Liver (tissue), 9 donors: Measurements from ENCODE around the gene BCAS1. TPM values are rescaled to one million over a fixed set of nuclear protein-coding genes. Genes with fewer than 3 reads are reported as not detected.
A peak's percentile ranks its signal among the peaks of the same experiment; 100 is the strongest.

Experiments used
- DNase-seq: peaks from one replicate; pipeline ENCODE4 v3.0.0-alpha.2; 2017; ENCODE audit warnings: low spot score
- H3K27ac ChIP-seq, 2 donors: one replicate each; pipeline ENCODE4 v1.7.0; 2013; ENCODE audit warnings: inconsistent platforms in 2 of 2, low read length in 2 of 2, control low read depth in 1 of 2, low read depth in 1 of 2, mild to moderate bottlenecking in 1 of 2
- H3K27me3 ChIP-seq, 4 donors: one replicate each; pipeline versions ENCODE4 v1.6.1 to v1.7.0; 2013; ENCODE audit warnings: low read length in 3 of 4, inconsistent platforms in 1 of 4, mild to moderate bottlenecking in 1 of 4, moderate library complexity in 1 of 4; ENCODE audit not compliant: control insufficient read depth in 4 of 4, insufficient read depth in 4 of 4
- H3K36me3 ChIP-seq, 4 donors: one replicate each; pipeline versions ENCODE4 v1.6.1 to v1.7.0; 2013; ENCODE audit warnings: low read length in 3 of 4, mild to moderate bottlenecking in 3 of 4, low read depth in 1 of 4, moderate library complexity in 1 of 4; ENCODE audit not compliant: control insufficient read depth in 4 of 4, insufficient read depth in 3 of 4
- H3K4me1 ChIP-seq, 4 donors: one replicate each; pipeline versions ENCODE4 v1.6.1 to v1.7.0; 2013; ENCODE audit warnings: low read length in 3 of 4, mild to moderate bottlenecking in 3 of 4, moderate library complexity in 1 of 4; ENCODE audit not compliant: control insufficient read depth in 4 of 4, insufficient read depth in 4 of 4
- H3K4me3 ChIP-seq, 3 donors: one replicate each; pipeline versions ENCODE4 v1.6.1 to v1.7.0; 2013; ENCODE audit warnings: low read length in 3 of 3, control low read depth in 1 of 3, low read depth in 1 of 3, mild to moderate bottlenecking in 1 of 3
- H3K9ac ChIP-seq, 2 donors: one replicate each; pipeline ENCODE4 v1.7.0; 2013; ENCODE audit warnings: low read length in 2 of 2, mild to moderate bottlenecking in 2 of 2, moderate library complexity in 2 of 2, control low read depth in 1 of 2, low read depth in 1 of 2
- H3K9me3 ChIP-seq, 4 donors: one replicate each; pipeline versions ENCODE4 v1.6.1 to v1.7.0; 2013; ENCODE audit warnings: low read length in 3 of 4; ENCODE audit not compliant: control insufficient read depth in 4 of 4
- ATF3 ChIP-seq: IDR thresholded peaks from 2 replicates; pipeline ENCODE4 v1.6.1; 2016; ENCODE audit warnings: antibody characterized with exemption
- CTCF ChIP-seq: fragments of 150-350 bp; IDR thresholded peaks from 2 replicates; pipeline ENCODE4 v1.5.1; 2017; ENCODE audit warnings: improper control_type of control experiment, low read depth, low read length; ENCODE audit not compliant: missing input control
- EGR1 ChIP-seq, 2 donors: IDR thresholded peaks; 2 replicates each; pipeline ENCODE4 v1.6.1; 2016 to 2018; ENCODE audit warnings: antibody characterized with exemption in 2 of 2, low read depth in 2 of 2
- FOXA1 ChIP-seq: IDR thresholded peaks from 2 replicates; pipeline ENCODE4 v1.6.1; 2016; ENCODE audit warnings: antibody characterized with exemption
- FOXA2 ChIP-seq: IDR thresholded peaks from 2 replicates; pipeline ENCODE4 v1.6.1; 2016; ENCODE audit warnings: antibody characterized with exemption
- GABPA ChIP-seq, 2 donors: IDR thresholded peaks in 1 of 2; conservative IDR thresholded peaks in 1 of 2; 2 replicates each; pipeline ENCODE4 v1.6.1; 2016; ENCODE audit warnings: antibody characterized with exemption in 2 of 2, mild to moderate bottlenecking in 1 of 2, moderate library complexity in 1 of 2
- HNF4A ChIP-seq, 2 donors: conservative IDR thresholded peaks; 2 replicates each; pipeline ENCODE4 v1.6.1; 2016; ENCODE audit warnings: antibody characterized with exemption in 2 of 2, mild to moderate bottlenecking in 2 of 2
- HNF4G ChIP-seq: IDR thresholded peaks from 2 replicates; pipeline ENCODE4 v1.6.1; 2016; ENCODE audit warnings: antibody characterized with exemption
- JUND ChIP-seq, 2 donors: IDR thresholded peaks; 2 replicates each; pipeline ENCODE4 v1.6.1; 2016; ENCODE audit warnings: antibody characterized with exemption in 2 of 2
- MAX ChIP-seq: IDR thresholded peaks from 2 replicates; pipeline ENCODE4 v1.6.1; 2016; ENCODE audit warnings: antibody characterized with exemption
- NR2F2 ChIP-seq: IDR thresholded peaks from 2 replicates; pipeline ENCODE4 v1.6.1; 2016; ENCODE audit warnings: antibody characterized with exemption
- RAD21 ChIP-seq, 2 donors: IDR thresholded peaks; 2 replicates each; pipeline ENCODE4 v1.6.1; 2016; ENCODE audit warnings: antibody characterized with exemption in 2 of 2, mild to moderate bottlenecking in 2 of 2
- REST ChIP-seq: IDR thresholded peaks from 2 replicates; pipeline ENCODE4 v1.6.1; 2016; ENCODE audit warnings: antibody characterized with exemption, mild to moderate bottlenecking
- RXRA ChIP-seq, 2 donors: IDR thresholded peaks; 2 replicates each; pipeline ENCODE4 v1.6.1; 2017 to 2018; ENCODE audit warnings: antibody characterized with exemption in 2 of 2, mild to moderate bottlenecking in 1 of 2
- SP1 ChIP-seq: IDR thresholded peaks from 2 replicates; pipeline ENCODE4 v1.6.1; 2018; ENCODE audit warnings: antibody characterized with exemption, mild to moderate bottlenecking
- TAF1 ChIP-seq: conservative IDR thresholded peaks from 2 replicates; pipeline ENCODE4 v1.6.1; 2016; ENCODE audit warnings: antibody characterized with exemption, mild to moderate bottlenecking
- YY1 ChIP-seq: IDR thresholded peaks from 2 replicates; pipeline ENCODE4 v1.6.1; 2016; ENCODE audit warnings: antibody characterized with exemption, mild to moderate bottlenecking
- ZBTB33 ChIP-seq: IDR thresholded peaks from 2 replicates; pipeline ENCODE4 v1.6.1; 2016; ENCODE audit warnings: antibody characterized with exemption
- WGBS: extraction: QIAGEN DNeasy Blood & Tissue Kit; methylation state at CpG from one replicate; pipeline ENCODE4 v1.1.7; 2013; 5-methylcytosine and 5-hydroxymethylcytosine counted together
- polyA plus RNA-seq, 2 donors: library from polyadenylated mRNA; stranded (reverse) in 1 of 2; unstranded in 1 of 2; fragments of 200-250 nt in 1 of 2; fragments of >200 nt in 1 of 2; fragmentation: Nextera tagmentation in 1 of 2; extraction: Ambion mirVana in 1 of 2; gene quantifications; one replicate each; pipeline versions ENCODE4 v1.2.1 to v1.2.3, GENCODE V29; 2013 to 2015
- total RNA-seq, 2 donors: library from RNA; depleted of rRNA; stranded (reverse); fragments of >200 nt; gene quantifications; one replicate each; pipeline ENCODE4 v1.2.3, GENCODE V29; 2014
- donor health status: healthy.
- donor health status: healthy.
- donor health status: healthy.
- donor health status: healthy.
- donor health status: healthy.

Gene BCAS1
- total and polyA plus RNA-seq, 4 donors = under 0.01 to 0.93 (median 0.04) TPM

GRCh38 chr20:54108326-54108642 is 37.9 kb upstream of the BCAS1 start:
- no peak overlapping the region for H3K9ac ChIP-seq
- H3K4me1 ChIP-seq = peaks cover 5 to 57% (median 52%) of the 10 kb centered on the region in 4 donors
- H3K27ac ChIP-seq = peak overlapping the region; percentile 79 to 86
- no peaks in the 10 kb centered on the region for H3K36me3 ChIP-seq
- no peak for TF ChIP-seq ZBTB33
- DNase-seq = no peak
- H3K9me3 ChIP-seq = no peaks in the 10 kb centered on the region
- no peak overlapping the region for H3K4me3 ChIP-seq
- H3K27me3 ChIP-seq = no peaks in the 10 kb centered on the region

- Histone ChIP-seq H3K9me3 (no peaks in the 10 kb centered on the region), H3K9ac (peak overlapping the region in 1 of 2 donors; percentile 6), H3K27ac (peak overlapping the region; percentile 79 to 86), H3K36me3 (no peaks in the 10 kb centered on the region), H3K4me3 (no peak overlapping the region), H3K27me3 (no peaks in the 10 kb centered on the region), H3K4me1 (peaks cover 5 to 55% (median 49%) of the 10 kb centered on the region in 4 donors)
- no peak for DNase-seq
- peak; percentile 60 for TF ChIP-seq FOXA1
- peak; percentile 6 for TF ChIP-seq HNF4G
- peak; percentile 84 to 87 for TF ChIP-seq HNF4A (conservative IDR thresholded peaks at IDR 0.05)
- TF ChIP-seq SP1 = peak; percentile 85
- peak; percentile 78 for TF ChIP-seq MAX
- peak; percentile 97 to 98 for TF ChIP-seq RXRA (IDR thresholded peaks at IDR 0.05)
- TF ChIP-seq GABPA (IDR thresholded peaks at IDR 0.05 in 1 of 2, conservative IDR thresholded peaks at IDR 0.05 in 1 of 2) = peak in 1 of 2 donors; percentile 63
- no peak for TF ChIP-seq RAD21 (IDR thresholded peaks at IDR 0.05)
- peak; percentile 74 for TF ChIP-seq REST
- TF ChIP-seq CTCF = no peak
- no peak for TF ChIP-seq EGR1 (IDR thresholded peaks at IDR 0.05; ENCODE audit: low read depth in 2 of 2)
- TF ChIP-seq FOXA2 = peak; percentile 80
- TF ChIP-seq ZBTB33 = no peak
- peak; percentile 75 for TF ChIP-seq YY1
- TF ChIP-seq JUND (IDR thresholded peaks at IDR 0.05) = peak; percentile 16 to 80
- TF ChIP-seq TAF1 = no peak
- TF ChIP-seq ATF3 = no peak
- peak; percentile 74 for TF ChIP-seq NR2F2
- WGBS = 28% methylated on average over 7 of the region's 7 CpGs
Measured at GRCh38 chr20:54107600-54108325, 37.4 kb upstream of the BCAS1 start.
